HFF-Myc (cell line): ENCODE results near the gene OGDHL.

Experiments used
- DNase-seq: peaks from one replicate; pipeline ENCODE4 v3.0.0-alpha.2; 2011; ENCODE audit warnings: low read depth; ENCODE audit errors: extremely low read depth
- H3K4me3 ChIP-seq: replicated peaks from 2 replicates; pipeline ENCODE4 v1.5.1; 2011; ENCODE audit warnings: low read depth, mild to moderate bottlenecking, control low read depth, low read length
- TF ChIP-seq, protein P1 (sequence below): IDR thresholded peaks from 2 replicates; pipeline ENCODE4 v1.5.1; 2012; ENCODE audit warnings: mild to moderate bottlenecking, low read depth, low read length, control low read depth; ENCODE audit errors: missing control alignments

The OGDHL gene

DNA sequence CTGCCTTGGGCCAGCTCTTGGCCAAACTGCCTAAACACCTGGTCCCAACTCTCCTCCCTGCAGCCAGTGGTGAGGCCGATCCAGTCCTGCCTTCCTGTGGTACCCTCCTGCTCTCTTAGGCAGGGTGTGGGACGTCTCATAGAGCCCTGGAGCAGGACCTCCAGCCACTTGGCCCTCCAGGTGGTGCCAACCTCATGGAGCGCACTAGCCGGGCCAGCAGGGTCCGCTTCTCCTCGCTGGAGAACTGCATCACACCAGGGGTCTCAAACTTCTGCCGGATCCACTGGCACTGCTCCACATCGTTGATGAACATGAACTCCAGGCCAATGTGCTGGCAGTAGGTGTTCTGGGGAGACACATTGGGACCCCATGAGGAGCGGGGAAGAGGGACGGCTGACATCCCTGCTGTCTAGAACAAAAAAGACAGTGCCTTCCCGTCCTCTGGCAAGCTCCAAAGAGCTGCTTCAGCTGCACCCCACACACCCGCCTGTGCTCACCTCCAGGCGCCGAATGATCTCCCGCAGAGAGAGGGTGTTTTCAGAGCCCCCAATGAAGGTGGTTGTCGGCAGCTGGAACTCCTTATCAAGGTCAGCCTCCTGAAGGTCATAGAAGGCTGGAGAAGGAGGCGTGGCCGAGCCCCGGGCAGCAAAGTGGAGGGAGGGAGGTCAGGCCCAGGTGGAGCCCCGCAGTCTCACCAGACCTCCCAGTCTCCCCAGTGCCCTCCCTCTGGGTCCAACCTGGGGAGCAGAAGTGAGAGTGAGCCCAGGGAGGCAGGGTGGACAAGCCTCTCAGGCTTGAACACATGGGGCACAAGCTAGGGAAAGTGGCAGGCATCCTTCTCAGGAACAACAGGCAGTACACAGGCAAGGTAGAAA, 10.2 kb downstream of the OGDHL start:
- DNase-seq, result no peak
- TF ChIP-seq, protein P1, sequence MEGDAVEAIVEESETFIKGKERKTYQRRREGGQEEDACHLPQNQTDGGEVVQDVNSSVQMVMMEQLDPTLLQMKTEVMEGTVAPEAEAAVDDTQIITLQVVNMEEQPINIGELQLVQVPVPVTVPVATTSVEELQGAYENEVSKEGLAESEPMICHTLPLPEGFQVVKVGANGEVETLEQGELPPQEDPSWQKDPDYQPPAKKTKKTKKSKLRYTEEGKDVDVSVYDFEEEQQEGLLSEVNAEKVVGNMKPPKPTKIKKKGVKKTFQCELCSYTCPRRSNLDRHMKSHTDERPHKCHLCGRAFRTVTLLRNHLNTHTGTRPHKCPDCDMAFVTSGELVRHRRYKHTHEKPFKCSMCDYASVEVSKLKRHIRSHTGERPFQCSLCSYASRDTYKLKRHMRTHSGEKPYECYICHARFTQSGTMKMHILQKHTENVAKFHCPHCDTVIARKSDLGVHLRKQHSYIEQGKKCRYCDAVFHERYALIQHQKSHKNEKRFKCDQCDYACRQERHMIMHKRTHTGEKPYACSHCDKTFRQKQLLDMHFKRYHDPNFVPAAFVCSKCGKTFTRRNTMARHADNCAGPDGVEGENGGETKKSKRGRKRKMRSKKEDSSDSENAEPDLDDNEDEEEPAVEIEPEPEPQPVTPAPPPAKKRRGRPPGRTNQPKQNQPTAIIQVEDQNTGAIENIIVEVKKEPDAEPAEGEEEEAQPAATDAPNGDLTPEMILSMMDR, result no peak
- H3K4me3 ChIP-seq, result no peak overlapping the region

DNA sequence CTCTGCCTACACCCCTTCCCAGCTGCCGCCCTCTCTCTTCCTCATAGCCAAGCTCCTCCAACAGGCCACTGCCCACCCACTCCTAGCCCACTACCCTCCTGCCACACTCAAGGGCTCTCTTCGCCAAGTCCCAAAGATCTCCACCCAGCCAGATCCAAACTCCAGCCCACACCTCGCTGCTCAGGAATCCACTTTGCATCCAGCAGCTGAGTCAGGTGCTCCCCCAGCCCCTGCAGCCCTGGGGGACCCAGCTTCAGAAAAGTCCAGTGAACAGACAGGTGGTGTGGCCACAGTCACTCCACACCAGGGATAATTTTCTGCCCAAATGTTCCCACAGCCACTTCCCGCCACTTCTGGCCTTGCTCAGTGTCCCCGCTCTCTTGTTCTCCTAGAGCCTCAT, 10.9 kb downstream of the OGDHL start:
- DNase-seq, result no peak
- H3K4me3 ChIP-seq, result no peak overlapping the region
- TF ChIP-seq, protein P1, result no peak

DNA sequence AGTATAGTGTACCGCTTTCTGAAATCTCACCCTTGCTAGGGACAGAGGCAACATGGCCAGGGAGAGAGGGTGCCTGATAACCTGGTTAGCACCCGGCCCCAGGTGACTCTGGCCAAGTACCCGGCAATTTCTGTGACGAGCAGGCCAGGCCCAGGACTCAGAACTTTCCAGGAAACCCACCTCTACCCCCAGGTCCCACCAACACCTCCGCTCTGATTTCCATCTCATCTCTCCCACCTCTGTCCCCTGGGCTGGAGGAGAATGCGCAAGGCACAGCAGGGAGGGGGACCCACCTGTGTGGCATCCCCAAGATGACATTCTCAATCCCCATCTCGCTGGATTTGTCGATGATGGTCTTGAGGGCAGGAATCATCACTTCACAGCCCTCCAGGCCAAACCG, 11.6 kb downstream of the OGDHL start:
- no peak for DNase-seq
- TF ChIP-seq, protein P1, result no peak
- H3K4me3 ChIP-seq, result no peak overlapping the region

DNA sequence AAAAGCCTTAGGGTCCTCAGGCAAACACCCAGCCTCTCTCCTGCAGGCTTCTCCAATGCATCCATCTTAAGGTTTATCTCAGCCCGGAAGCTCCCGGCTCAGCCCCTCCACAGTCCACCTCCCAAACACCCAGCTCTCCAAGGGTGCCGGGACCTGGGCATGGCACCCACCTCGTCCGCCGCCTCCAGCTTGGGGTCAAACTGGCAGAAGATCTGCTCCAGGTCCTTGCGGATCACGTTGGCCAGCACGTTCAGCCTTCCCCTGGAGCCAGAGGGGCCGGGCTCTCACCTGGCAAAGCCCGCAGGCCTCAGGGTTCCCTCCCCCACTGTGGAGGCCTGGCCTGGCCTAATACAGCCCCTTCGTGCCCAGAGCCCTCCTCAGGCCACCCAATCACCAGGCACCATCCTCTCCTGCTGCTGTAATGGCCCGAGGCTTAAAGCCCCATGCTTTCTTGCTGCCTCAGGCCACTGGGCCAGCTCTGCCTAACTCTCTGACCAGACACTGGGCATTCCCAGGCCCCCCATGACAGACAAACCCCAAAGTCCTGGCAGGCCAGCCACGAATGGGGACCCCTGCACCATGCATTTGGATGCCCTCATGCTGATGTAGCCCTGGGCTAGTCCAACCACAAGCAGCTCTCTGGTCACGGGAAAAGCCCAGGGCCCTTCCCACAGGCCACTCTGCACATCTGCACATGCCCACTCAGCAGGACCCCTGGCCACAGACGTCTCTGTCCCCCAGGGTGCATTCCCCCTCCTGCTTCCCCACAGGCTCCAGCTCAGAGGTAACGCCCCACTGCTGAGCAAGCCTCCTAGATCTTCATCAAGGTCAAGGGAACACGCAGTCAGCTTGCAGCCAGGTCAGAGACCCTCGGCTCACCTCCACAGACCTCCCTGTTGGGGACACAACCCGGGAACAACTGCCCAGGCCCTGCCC, 12.3 kb downstream of the OGDHL start:
- H3K4me3 ChIP-seq, result no peak overlapping the region
- no peak for DNase-seq
- TF ChIP-seq, protein P1, result no peak

DNA sequence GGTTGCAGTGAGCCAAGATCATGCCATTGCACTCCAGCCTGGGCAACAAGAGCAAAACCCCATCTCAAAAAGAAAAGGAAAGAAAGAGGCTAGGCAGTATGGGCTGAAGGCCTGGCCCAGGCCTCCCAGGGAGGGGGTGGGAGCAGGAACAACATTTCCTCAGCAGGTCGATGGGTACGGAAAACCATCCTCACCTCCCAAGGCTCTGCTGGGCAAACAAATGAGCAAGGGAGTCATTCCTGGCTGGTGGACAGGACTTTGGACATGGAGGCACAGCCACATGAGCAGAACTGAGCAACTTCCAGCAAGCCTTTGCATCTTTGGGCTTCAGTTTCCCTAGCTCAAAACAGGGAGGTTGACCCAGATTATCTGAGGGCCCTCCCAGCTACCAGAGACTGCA, 13.0 kb downstream of the OGDHL start:
- no peak for DNase-seq
- H3K4me3 ChIP-seq, result no peak overlapping the region
- TF ChIP-seq, protein P1, result no peak

DNA sequence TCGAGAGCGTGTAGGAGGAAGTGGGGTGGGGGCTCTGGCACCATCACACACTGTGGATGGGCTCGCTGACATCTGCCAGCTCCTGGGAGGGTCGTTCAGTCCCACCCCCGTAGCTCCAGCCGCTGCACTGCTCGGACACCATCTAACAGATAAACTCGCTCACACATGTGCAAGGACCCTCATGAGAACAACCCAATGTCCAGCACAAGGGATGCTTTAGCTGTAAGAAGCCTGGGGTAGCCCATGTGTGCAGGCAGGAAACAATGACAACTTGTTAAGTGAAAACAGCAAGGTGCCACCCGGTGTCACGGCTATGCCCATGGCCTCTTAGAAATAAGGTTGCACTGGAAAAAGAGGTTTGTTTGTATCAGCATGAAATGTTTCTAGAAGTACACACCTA, 14.1 kb downstream of the OGDHL start:
- TF ChIP-seq, protein P1, result no peak
- DNase-seq, result no peak
- no peak overlapping the region for H3K4me3 ChIP-seq
